Activated T-cell treated with anti-CD3 and anti-CD28 coated beads for 1 hour (primary cell): ENCODE data around the gene ARHGAP12.

Experiments
- DNase-seq: peaks from one replicate; pipeline ENCODE4 v3.0.0-alpha.2; 2020; ENCODE audit warnings: low read depth

ARHGAP12 gene

GRCh38 chr10:31947144-31947926 lies 18.7 kb upstream of the ARHGAP12 start:
- DNase-seq: no peak

DNA sequence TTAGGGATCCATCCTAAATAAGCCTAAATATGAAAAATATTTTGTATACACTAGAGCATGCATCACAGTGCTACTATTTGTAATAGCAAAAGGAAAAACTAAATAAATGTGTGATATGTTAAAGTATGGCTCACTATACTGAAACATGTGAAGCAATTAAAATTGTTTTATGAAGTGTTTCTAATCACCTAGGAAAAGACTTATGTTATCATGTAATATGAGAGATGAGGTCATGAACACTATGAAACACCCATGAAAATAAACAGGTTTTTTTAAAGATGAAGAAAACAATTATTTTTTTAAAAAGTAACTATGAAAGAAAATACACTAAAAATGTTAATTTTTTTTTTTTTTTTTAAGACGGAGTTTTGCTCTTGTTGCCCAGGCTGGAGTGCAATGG lies 16.8 kb upstream of the ARHGAP12 start:
- DNase-seq: no peak

- DNase-seq: no peak
These were observed 15.4 kb upstream of the ARHGAP12 start for GRCh38 chr10:31944071-31944433.

DNA sequence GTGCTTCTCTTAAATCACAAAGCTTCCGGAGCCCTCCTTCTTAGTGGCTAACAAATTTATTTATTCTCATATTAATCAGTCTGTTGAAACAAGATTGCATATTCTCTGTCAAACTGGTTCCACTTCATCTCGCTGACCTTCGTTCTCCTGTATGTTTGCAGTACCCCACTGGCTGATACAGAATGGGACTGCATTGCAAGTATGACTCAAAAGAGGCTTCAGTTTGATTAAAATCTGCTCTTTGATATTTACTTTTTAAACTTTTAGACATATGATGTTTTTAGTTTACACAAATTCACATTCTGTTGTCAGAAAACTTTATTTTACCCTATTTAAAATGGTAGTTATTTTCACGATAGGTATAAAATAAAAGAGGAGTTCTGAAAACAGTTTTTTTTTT lies 14.3 kb upstream of the ARHGAP12 start:
- DNase-seq: no peak

GRCh38 chr10:31942435-31942834 lies 13.8 kb upstream of the ARHGAP12 start:
- no peak for DNase-seq

GRCh38 chr10:31940839-31941653 lies 12.4 kb upstream of the ARHGAP12 start:
- no peak for DNase-seq

DNA sequence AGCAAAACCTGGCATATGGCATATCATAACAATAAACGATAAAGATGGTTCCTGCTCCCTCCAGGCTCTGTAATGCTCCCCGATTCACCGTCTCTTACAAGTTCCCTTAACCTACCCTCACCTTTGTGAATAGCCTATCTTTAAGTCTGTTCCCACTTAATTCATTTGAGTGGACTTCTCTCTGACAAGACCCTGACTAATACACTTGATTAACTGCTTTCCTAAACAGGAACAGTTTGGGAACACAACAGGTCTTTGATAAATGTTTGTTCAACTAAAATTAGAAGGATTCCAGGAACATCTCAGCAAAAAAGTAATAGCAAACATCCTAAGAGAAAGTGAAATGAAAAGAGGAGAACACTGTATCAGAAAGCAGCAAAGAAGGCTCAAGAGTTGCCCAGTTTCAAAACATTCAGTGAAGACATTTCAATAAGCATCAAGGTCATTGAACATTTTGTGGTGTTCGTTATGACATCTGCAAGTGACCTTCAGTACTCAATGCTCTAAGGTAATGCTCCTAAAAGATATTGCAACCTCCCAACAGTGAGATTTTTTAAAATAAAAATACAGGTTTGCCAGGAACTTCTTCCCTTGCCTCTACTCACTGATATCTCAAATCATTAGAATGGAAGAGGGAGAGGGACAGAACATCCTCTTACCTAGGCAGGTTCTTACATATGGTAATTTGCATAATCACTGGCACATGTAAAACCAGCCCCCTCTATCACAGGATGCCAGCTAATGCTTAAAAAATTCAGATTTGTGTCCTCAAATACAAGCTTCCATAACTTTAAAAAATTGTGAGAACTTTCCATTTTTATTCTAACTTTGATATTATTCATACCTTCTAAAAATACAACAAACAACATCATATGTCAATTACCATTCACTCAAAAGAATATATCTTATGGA lies 11.4 kb upstream of the ARHGAP12 start:
- DNase-seq: no peak

GRCh38 chr10:31937371-31937770 lies 8.7 kb upstream of the ARHGAP12 start:
- no peak for DNase-seq

GRCh38 chr10:31936933-31937332 lies 8.3 kb upstream of the ARHGAP12 start:
- DNase-seq: no peak

- DNase-seq: no peak
These were observed 7.5 kb upstream of the ARHGAP12 start for GRCh38 chr10:31936086-31936485.

GRCh38 chr10:31935678-31936077 lies 7.0 kb upstream of the ARHGAP12 start:
- no peak for DNase-seq

DNA sequence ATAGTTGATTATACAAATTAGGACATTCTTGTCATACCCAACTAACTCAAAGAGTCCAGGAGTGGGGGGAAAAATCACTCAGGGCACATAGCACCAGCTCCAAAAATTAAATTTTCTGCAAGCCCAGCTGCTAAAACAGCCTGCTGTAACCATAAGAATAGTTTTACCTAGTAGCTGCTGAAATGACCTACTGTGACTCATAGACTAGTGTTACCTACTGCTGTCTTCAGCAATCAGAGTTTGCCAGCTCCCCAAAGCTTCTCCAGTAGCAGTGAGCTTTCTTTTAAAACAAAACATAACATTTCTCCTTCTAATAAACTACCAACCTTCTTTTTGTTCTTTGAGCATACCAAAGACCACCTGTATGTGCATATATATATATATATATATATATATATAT lies 4.2 kb upstream of the ARHGAP12 start:
- DNase-seq: no peak

- no peak for DNase-seq
These were observed 2.2 kb upstream of the ARHGAP12 start for GRCh38 chr10:31930856-31931255.

DNA sequence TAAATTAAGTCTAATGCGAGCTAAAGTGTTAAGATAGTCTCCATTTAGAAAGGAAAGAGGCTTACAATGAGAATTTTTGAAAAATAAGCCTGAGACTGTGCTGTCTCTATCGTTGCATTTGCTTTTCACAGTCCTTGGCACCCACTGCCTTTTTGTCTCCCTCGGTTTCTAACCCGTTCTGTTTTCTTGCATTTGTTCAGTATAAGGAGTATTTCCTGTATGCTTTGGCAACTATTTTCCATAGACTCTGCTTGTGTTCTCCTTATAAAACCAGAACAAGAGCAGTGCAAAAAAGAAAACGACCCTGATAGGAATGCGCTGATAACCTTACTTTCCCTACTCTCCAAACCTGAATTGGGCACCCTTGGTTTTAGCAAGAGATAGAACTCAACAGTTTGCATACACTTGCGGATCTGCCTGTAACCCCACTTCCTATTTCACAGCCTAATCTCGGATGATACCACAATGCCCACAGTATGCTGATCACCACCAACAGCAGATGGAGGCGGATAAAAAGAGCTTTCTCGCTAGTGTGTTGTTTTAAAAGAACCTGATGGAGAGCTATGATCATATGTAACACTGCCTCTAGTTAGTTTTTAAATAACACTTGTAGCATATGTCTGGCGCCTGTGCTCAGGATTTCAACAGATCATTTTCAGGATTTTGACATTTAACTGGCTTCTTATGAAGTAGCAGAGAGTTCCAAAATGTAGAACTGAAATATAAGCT lies 1.6 kb upstream of the ARHGAP12 start:
- DNase-seq: no peak

- DNase-seq: no peak
These were observed 811 bp upstream of the ARHGAP12 start for GRCh38 chr10:31929261-31930022.

- DNase-seq: peak; percentile 36
These were observed 615 bp downstream of the ARHGAP12 start for GRCh38 chr10:31927884-31928548.

DNA sequence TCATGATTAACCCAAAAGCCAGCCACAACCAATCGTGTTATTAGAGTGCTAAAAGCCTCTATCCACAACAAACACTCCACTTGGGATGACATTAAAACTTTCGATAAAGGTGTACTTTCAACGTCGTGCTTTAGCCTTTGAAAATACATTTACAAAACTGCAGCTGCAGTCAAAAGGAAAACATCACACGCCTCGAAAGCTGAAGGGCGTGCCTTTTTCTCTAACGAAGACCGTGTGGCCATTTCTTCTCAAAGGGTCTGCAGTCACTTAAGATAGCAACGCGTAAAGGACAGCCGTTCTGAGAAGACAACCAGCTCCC lies 1.1 kb downstream of the ARHGAP12 start:
- peak; percentile 2 for DNase-seq

- DNase-seq: no peak
These were observed 1.7 kb downstream of the ARHGAP12 start for GRCh38 chr10:31926765-31927564.

DNA sequence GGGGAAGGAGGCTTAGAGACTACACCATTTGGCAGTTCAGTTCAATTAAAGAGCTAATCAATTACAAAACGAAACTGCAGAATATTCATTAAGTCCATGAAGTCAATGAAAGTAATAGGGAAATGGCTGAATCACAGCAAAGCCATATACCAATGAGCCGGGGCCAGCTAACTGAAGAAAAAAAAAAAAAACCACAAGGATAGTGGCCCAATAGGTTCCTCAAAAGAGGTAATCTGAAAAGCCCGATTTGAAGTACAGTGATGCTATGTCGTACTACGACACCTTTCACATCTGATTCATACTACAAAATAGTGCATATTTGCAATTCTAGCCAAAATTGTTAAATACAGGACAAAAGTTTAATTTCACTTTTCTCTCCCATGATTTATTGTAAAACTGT lies 2.5 kb downstream of the ARHGAP12 start:
- DNase-seq: no peak

DNA sequence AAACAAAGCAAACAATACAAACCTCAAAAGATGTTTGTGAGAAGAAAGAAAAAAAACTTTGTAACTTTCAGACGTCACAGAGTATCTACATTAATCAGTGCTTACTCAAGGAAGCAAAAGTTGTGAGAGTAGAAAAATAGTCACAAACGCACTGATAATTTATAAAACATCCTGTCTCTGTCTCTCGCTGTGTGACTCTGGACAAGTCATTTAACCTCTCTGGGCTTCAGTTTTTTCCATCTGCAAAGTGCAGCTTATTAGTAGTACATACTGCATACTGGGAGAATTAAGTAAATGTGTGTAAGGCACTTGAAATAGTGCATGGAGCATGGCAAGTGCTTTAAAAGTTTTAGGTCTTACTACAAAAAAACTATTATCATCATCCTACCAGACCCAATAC lies 3.8 kb downstream of the ARHGAP12 start:
- DNase-seq: no peak
